ENCODE results near the gene TUBGCP3. TPM values are rescaled to one million over a fixed set of nuclear protein-coding genes. Genes with fewer than 3 reads are reported as not detected.

The TUBGCP3 gene
- total and polyA plus RNA-seq, 9 of the 15 experiments (the other 6 are each of a cell fraction or from before 2014, with no cell fraction given): 3.0 to 24.8 (median 15.2) TPM

- TF ChIP-seq NR2C1 (IDR thresholded peaks at IDR 0.05) (no peak), NR2C1 (tag; IDR thresholded peaks at IDR 0.05) (no peak), CBX1 (IDR thresholded peaks at IDR 0.05; ENCODE audit: low read depth) (no peak), KDM5B (IDR thresholded peaks at IDR 0.05; ENCODE audit: insufficient replicate concordance, low read depth, low read length) (no peak), PCBP1 (IDR thresholded peaks at IDR 0.05; ENCODE audit: low read depth, low read length, poor library complexity, severe bottlenecking) (no peak), TAF7 (tag; IDR thresholded peaks at IDR 0.05) (no peak), ZNF668 (CRISPR knock-in tag; IDR thresholded peaks at IDR 0.05) (no peak), GABPB1 (CRISPR knock-in tag; IDR thresholded peaks at IDR 0.05) (no peak), CREM (IDR thresholded peaks at IDR 0.05; ENCODE audit: low read depth) (0 out of 2 replicates have a peak, but pooled peaks have one; percentile 16), SIX5 (IDR thresholded peaks at IDR 0.05; ENCODE audit: borderline replicate concordance in 1 of 2, insufficient read depth in 1 of 2, low read depth in 1 of 2, low read length in 2 of 2) (no peak), LCOR (CRISPR knock-in tag; IDR thresholded peaks at IDR 0.05) (no peak), JUNB (CRISPR knock-in tag; conservative IDR thresholded peaks at IDR 0.05) (no peak), BMI1 (IDR thresholded peaks at IDR 0.05; ENCODE audit: low read length) (0 out of 2 replicates have a peak, but pooled peaks have one; percentile 13), WHSC1 (IDR thresholded peaks at IDR 0.05; ENCODE audit: low read length) (no peak), TARDBP (IDR thresholded peaks at IDR 0.05) (no peak), BRF1 (IDR thresholded peaks at IDR 0.05; ENCODE audit: borderline replicate concordance, extremely low read depth, insufficient read length) (no peak), SMARCA4 (IDR thresholded peaks at IDR 0.05) (no peak), KLF6 (CRISPR knock-in tag; IDR thresholded peaks at IDR 0.05; ENCODE audit: borderline replicate concordance) (no peak), XRCC5 (IDR thresholded peaks at IDR 0.05; ENCODE audit: low read depth, low read length) (peak; percentile 65; the same call in 1 of the 2 replicates), ZNF778 (CRISPR knock-in tag; IDR thresholded peaks at IDR 0.05) (no peak), POU5F1 (IDR thresholded peaks at IDR 0.05; ENCODE audit: borderline replicate concordance, low read depth, low read length, partially characterized antibody) (no peak), MCM5 (IDR thresholded peaks at IDR 0.05; ENCODE audit: low read depth) (no peak)
- TF ChIP-seq, protein P1, sequence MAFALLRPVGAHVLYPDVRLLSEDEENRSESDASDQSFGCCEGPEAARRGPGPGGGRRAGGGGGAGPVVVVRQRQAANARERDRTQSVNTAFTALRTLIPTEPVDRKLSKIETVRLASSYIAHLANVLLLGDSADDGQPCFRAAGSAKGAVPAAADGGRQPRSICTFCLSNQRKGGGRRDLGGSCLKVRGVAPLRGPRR (CRISPR knock-in tag; IDR thresholded peaks at IDR 0.05): no peak
- TF ChIP-seq, protein P2, sequence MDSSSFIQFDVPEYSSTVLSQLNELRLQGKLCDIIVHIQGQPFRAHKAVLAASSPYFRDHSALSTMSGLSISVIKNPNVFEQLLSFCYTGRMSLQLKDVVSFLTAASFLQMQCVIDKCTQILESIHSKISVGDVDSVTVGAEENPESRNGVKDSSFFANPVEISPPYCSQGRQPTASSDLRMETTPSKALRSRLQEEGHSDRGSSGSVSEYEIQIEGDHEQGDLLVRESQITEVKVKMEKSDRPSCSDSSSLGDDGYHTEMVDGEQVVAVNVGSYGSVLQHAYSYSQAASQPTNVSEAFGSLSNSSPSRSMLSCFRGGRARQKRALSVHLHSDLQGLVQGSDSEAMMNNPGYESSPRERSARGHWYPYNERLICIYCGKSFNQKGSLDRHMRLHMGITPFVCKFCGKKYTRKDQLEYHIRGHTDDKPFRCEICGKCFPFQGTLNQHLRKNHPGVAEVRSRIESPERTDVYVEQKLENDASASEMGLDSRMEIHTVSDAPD (CRISPR knock-in tag; IDR thresholded peaks at IDR 0.05): no peak
Measured at GRCh38 chr13:112606109-112607001, 18.4 kb upstream of the TUBGCP3 start (continued).
